ENCODE results near the gene FOXK2.

FOXK2 gene

DNA sequence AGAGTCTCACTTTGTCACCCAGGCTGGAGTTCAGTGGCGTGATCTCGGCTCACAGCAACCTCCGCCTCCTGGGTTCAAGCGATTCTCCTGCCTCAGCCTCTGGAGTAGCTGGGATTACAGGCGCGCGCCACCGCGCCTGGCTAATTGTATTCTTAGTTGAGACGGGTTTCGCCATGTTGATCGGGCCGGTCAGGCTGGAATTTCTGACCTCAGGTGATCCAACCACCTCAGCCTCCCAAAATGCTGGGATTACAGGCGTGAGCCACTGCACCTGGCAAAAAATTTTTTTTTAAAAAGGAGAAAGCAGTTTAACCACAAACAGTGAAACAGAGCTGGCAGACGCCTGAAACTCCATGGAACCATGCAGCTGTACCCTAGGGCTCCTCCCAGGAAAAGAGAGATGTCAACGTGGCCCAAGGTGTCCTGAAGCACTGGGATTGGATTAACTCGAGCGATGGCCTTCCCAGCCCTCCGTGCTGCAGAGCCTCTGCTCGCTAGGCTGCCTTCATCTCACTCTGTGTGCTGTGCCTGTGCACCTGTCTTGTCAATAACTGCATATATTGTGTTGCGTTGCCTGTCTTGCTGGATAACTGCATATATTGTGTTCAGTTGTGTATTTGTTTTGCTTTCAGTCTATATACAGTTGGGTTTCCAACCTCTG lies 29.6 kb upstream of the FOXK2 start:
- TF ChIP-seq, protein P1, sequence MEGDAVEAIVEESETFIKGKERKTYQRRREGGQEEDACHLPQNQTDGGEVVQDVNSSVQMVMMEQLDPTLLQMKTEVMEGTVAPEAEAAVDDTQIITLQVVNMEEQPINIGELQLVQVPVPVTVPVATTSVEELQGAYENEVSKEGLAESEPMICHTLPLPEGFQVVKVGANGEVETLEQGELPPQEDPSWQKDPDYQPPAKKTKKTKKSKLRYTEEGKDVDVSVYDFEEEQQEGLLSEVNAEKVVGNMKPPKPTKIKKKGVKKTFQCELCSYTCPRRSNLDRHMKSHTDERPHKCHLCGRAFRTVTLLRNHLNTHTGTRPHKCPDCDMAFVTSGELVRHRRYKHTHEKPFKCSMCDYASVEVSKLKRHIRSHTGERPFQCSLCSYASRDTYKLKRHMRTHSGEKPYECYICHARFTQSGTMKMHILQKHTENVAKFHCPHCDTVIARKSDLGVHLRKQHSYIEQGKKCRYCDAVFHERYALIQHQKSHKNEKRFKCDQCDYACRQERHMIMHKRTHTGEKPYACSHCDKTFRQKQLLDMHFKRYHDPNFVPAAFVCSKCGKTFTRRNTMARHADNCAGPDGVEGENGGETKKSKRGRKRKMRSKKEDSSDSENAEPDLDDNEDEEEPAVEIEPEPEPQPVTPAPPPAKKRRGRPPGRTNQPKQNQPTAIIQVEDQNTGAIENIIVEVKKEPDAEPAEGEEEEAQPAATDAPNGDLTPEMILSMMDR (IDR thresholded peaks at IDR 0.05; ENCODE audit: insufficient read depth, low read depth, low read length, missing control alignments): no peak
- H3K4me3 ChIP-seq (ENCODE audit: low read depth, low read length): no peak overlapping the region
- DNase-seq (ENCODE audit: low read depth): no peak

- H3K4me3 ChIP-seq (ENCODE audit: low read depth, low read length): no peak overlapping the region
- peak; percentile 38 for DNase-seq (ENCODE audit: low read depth)
- TF ChIP-seq, protein P1 (IDR thresholded peaks at IDR 0.05; ENCODE audit: insufficient read depth, low read depth, low read length, missing control alignments): no peak
These were observed 28.9 kb upstream of the FOXK2 start for GRCh38 chr17:82490512-82491195.

DNA sequence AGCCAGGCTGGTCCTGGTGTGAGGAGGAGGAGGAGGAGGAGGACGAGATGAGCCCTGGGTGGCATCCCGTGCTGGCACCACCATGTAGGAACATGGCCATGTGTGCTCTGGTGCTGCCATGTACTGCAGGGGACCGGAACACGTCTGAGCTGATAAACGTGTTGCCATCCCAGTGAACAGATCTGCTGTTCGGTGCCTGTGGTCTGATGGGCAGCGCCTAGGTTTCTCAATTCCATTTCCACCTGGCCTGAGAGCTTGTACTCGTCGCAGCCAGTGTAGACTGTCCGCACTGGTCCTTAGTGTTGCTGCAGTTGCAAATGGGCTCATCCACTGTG lies 28.4 kb upstream of the FOXK2 start:
- TF ChIP-seq, protein P1 (IDR thresholded peaks at IDR 0.05; ENCODE audit: insufficient read depth, low read depth, low read length, missing control alignments): no peak
- no peak for DNase-seq (ENCODE audit: low read depth)

DNA sequence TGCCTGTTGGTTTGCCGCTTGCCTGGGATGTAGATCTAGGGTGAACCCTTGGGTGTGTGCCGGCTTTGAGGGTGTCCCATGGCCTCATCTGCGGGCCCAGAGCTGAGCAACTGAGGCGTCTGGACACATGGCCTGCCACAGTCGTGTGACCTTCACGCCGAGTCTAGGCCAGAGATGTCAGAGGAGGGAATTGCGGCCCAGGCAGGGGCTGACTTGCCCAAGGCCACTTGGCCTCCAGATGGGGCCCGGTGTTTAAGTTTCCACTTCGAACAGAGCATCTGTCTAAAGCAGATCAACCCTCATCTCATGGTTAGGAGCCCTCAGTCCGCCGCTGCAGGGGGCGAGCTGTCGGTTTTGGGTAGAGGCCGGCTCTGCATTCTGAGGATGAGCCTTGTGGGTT lies 28.0 kb upstream of the FOXK2 start:
- H3K4me3 ChIP-seq (ENCODE audit: low read depth, low read length): no peak overlapping the region
- no peak for DNase-seq (ENCODE audit: low read depth)
- TF ChIP-seq, protein P1 (IDR thresholded peaks at IDR 0.05; ENCODE audit: insufficient read depth, low read depth, low read length, missing control alignments): no peak

More for the DNA sequence above, 28.4 kb upstream of the FOXK2 start:
- no peak overlapping the region for H3K4me3 ChIP-seq (ENCODE audit: low read depth, low read length)

- DNase-seq (ENCODE audit: low read depth): no peak
- no peak overlapping the region for H3K4me3 ChIP-seq (ENCODE audit: low read depth, low read length)
- TF ChIP-seq, protein P1 (IDR thresholded peaks at IDR 0.05; ENCODE audit: insufficient read depth, low read depth, low read length, missing control alignments): no peak
These were observed 26.8 kb upstream of the FOXK2 start for GRCh38 chr17:82492643-82493225.

GRCh38 chr17:82493226-82493781 lies 26.2 kb upstream of the FOXK2 start:
- TF ChIP-seq, protein P1 (IDR thresholded peaks at IDR 0.05; ENCODE audit: insufficient read depth, low read depth, low read length, missing control alignments): no peak
- DNase-seq (ENCODE audit: low read depth): no peak
- H3K4me3 ChIP-seq (ENCODE audit: low read depth, low read length): no peak overlapping the region
